Mesenchymal stem cell (in vitro differentiated cells and primary cell): ENCODE data around the gene NT5C3A.
"Not testable (repeated sequence)": the region's sequence is repeated elsewhere in the genome, so short reads cannot be mapped to it uniquely, and the experiment has no call there.

ENCODE experiments used
- DNase-seq: peaks from one replicate; pipeline ENCODE4 v3.0.0-alpha.2; 2013
- H2AFZ ChIP-seq: one replicate; pipeline ENCODE4 v1.6.1; 2013; ENCODE audit warnings: low read depth, mild to moderate bottlenecking, control low read depth, inconsistent platforms, low read length, moderate library complexity
- H2AK5ac ChIP-seq: 2 replicates; pipeline ENCODE4 v1.6.1; 2013; ENCODE audit warnings: low read length, moderate library complexity, mild to moderate bottlenecking, inconsistent platforms; ENCODE audit not compliant: severe bottlenecking
- H2BK120ac ChIP-seq: one replicate; pipeline ENCODE4 v1.6.1; 2013; ENCODE audit warnings: low read depth, mild to moderate bottlenecking, inconsistent platforms, low read length, moderate library complexity
- H2BK12ac ChIP-seq, 2 experiments: one replicate each; pipeline ENCODE4 v1.6.1; 2013; ENCODE audit warnings: inconsistent platforms in 2 of 2, low read length in 2 of 2, mild to moderate bottlenecking in 2 of 2, moderate library complexity in 2 of 2, control low read depth in 1 of 2
- H2BK15ac ChIP-seq: one replicate; pipeline ENCODE4 v1.6.1; 2013; ENCODE audit warnings: mild to moderate bottlenecking, low read depth, inconsistent platforms; ENCODE audit not compliant: poor library complexity, severe bottlenecking
- H2BK5ac ChIP-seq: 2 replicates; pipeline ENCODE4 v1.6.1; 2013; ENCODE audit warnings: low read depth, mild to moderate bottlenecking, low read length, control low read depth, inconsistent platforms; ENCODE audit not compliant: poor library complexity, severe bottlenecking
- H3K14ac ChIP-seq, 2 experiments: one replicate each; pipeline ENCODE4 v1.6.1; 2013; ENCODE audit warnings: inconsistent platforms in 2 of 2, low read length in 2 of 2, control low read depth in 1 of 2, mild to moderate bottlenecking in 1 of 2, moderate library complexity in 1 of 2
- H3K18ac ChIP-seq, 2 experiments: one replicate each; pipeline ENCODE4 v1.6.1; 2013; ENCODE audit warnings: inconsistent platforms in 2 of 2, low read length in 2 of 2, control low read depth in 1 of 2, low read depth in 1 of 2, mild to moderate bottlenecking in 1 of 2
- H3K23ac ChIP-seq, 2 experiments: one replicate each; pipeline ENCODE4 v1.6.1; 2013; ENCODE audit warnings: inconsistent platforms in 2 of 2, low read length in 2 of 2, mild to moderate bottlenecking in 2 of 2, moderate library complexity in 2 of 2, control low read depth in 1 of 2
- H3K27ac ChIP-seq: 2 replicates; pipeline ENCODE4 v1.5.1; 2013; ENCODE audit warnings: mild to moderate bottlenecking, moderate library complexity, low read length, control low read depth, inconsistent platforms; ENCODE audit not compliant: poor library complexity, severe bottlenecking
- H3K27me3 ChIP-seq, 2 experiments: 2 replicates each; pipeline versions ENCODE4 v1.6.1 to v1.7.0; 2013; ENCODE audit warnings: low read length in 2 of 2, mild to moderate bottlenecking in 2 of 2, moderate library complexity in 2 of 2, control low read depth in 1 of 2, inconsistent platforms in 1 of 2; ENCODE audit not compliant: control insufficient read depth in 1 of 2, insufficient read depth in 1 of 2
- H3K36me3 ChIP-seq, 2 experiments: 2 replicates each; pipeline versions ENCODE4 v1.6.1 to v1.7.0; 2013; ENCODE audit warnings: low read length in 2 of 2, control low read depth in 1 of 2, inconsistent platforms in 1 of 2, low read depth in 1 of 2, mild to moderate bottlenecking in 1 of 2; ENCODE audit not compliant: insufficient read depth in 2 of 2, control insufficient read depth in 1 of 2
- H3K4ac ChIP-seq, 2 experiments: one replicate each; pipeline ENCODE4 v1.6.1; 2013; ENCODE audit warnings: inconsistent platforms in 2 of 2, low read length in 2 of 2, mild to moderate bottlenecking in 2 of 2, moderate library complexity in 2 of 2, control low read depth in 1 of 2, low read depth in 1 of 2
- H3K4me1 ChIP-seq: 2 replicates; pipeline ENCODE4 v1.6.1; 2013; ENCODE audit warnings: low read depth, low read length, control low read depth; ENCODE audit not compliant: control insufficient read depth, insufficient read depth
- H3K4me2 ChIP-seq: 2 replicates; pipeline ENCODE4 v1.6.1; 2013; ENCODE audit warnings: low read length, mild to moderate bottlenecking, inconsistent platforms; ENCODE audit not compliant: poor library complexity, severe bottlenecking
- H3K4me3 ChIP-seq, 2 experiments: 2 replicates each; pipeline versions ENCODE4 v1.5.1 to v1.7.0; 2013; ENCODE audit warnings: low read length in 2 of 2, mild to moderate bottlenecking in 2 of 2, control low read depth in 1 of 2, low read depth in 1 of 2; ENCODE audit not compliant: insufficient read depth in 1 of 2
- H3K79me1 ChIP-seq: replicated peaks from 2 replicates; pipeline ENCODE4 v1.6.1; 2013; ENCODE audit warnings: mild to moderate bottlenecking, control low read depth, low read length, inconsistent platforms; ENCODE audit not compliant: poor library complexity, severe bottlenecking
- H3K9ac ChIP-seq: 2 replicates; pipeline ENCODE4 v1.7.0; 2013; ENCODE audit warnings: mild to moderate bottlenecking, low read length, moderate library complexity
- H3K9me3 ChIP-seq: 2 replicates; pipeline ENCODE4 v1.7.0; 2013; ENCODE audit warnings: mild to moderate bottlenecking, low read length; ENCODE audit not compliant: control insufficient read depth
- H4K8ac ChIP-seq: one replicate; pipeline ENCODE4 v1.6.1; 2013; ENCODE audit warnings: inconsistent platforms, mild to moderate bottlenecking, low read length, moderate library complexity
- H4K91ac ChIP-seq: one replicate; pipeline ENCODE4 v1.6.1; 2013; ENCODE audit warnings: mild to moderate bottlenecking, low read length, inconsistent platforms
- WGBS: methylation state at CpG from one replicate; pipeline ENCODE4 v1.1.7; 2013; ENCODE audit warnings: mixed read lengths; 5-methylcytosine and 5-hydroxymethylcytosine counted together

Gene NT5C3A

DNA sequence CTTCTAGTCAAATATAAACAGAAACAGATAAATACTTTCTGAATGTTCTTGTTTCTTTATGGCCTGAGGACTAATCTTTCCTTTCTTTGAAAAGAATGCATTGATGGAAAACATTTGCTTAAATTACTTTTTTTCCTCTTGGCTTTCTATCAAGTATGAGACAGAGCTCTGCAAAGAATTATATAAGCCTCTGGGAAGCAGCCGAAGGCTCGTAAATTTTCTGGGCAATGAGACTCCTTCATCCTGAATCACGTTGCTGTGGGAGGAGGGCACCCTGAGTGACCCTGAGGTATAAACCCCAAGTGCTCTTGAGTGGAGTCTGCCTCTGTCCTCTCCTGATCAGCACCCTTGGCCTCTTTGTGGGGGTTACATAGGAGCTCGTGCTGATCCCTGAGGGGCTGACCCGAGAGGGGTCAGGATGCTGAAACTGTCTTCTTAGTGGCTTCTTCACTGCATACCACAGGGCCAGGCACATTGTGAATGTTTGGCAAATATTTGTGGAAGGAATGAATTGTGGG lies 71.4 kb downstream of the NT5C3A start:
- not testable (repeated sequence) for H3K4me2 ChIP-seq, H2BK5ac ChIP-seq, H4K91ac ChIP-seq, H3K18ac ChIP-seq, H2BK15ac ChIP-seq, H4K8ac ChIP-seq, H3K4me1 ChIP-seq, H3K4me3 ChIP-seq, H3K23ac ChIP-seq, H3K27ac ChIP-seq, H3K27me3 ChIP-seq, H3K9me3 ChIP-seq, H3K14ac ChIP-seq, H3K79me1 ChIP-seq, H2AK5ac ChIP-seq, H2AFZ ChIP-seq, H2BK12ac ChIP-seq, H2BK120ac ChIP-seq, H3K4ac ChIP-seq
- H3K36me3 ChIP-seq, result peaks cover 3 to 18% of the 10 kb centered on the region in 2 experiments
- H3K9ac ChIP-seq, result peak overlapping the region; percentile 57
- WGBS, result no CpG with 5 or more reads among the region's 5 CpGs
- peak; percentile 32 for DNase-seq

GRCh38 chr7:32988148-32988547 lies 74.4 kb downstream of the NT5C3A start:
- H3K9me3 ChIP-seq, H3K79me1 ChIP-seq, H3K23ac ChIP-seq, H3K9ac ChIP-seq, H3K14ac ChIP-seq, H3K4me2 ChIP-seq, H3K4me1 ChIP-seq, H3K27me3 ChIP-seq, H3K18ac ChIP-seq, H2AK5ac ChIP-seq, H3K4me3 ChIP-seq, H2BK120ac ChIP-seq, H2BK5ac ChIP-seq, H2AFZ ChIP-seq, H3K27ac ChIP-seq, H2BK15ac ChIP-seq, H2BK12ac ChIP-seq, H3K4ac ChIP-seq, H4K8ac ChIP-seq, H4K91ac ChIP-seq, DNase-seq: not testable (repeated sequence)
- WGBS, result 92% methylated on average over 4 of the region's 8 CpGs
- peaks cover 3 to 18% of the 10 kb centered on the region in 2 experiments for H3K36me3 ChIP-seq

GRCh38 chr7:32979902-32980301 lies 82.7 kb downstream of the NT5C3A start:
- not testable (repeated sequence) for H4K91ac ChIP-seq, H2BK5ac ChIP-seq, H2AFZ ChIP-seq, H3K14ac ChIP-seq, H3K27ac ChIP-seq, H3K4me3 ChIP-seq, H3K4me1 ChIP-seq, H3K9me3 ChIP-seq, DNase-seq, H3K4ac ChIP-seq, H3K27me3 ChIP-seq, H3K79me1 ChIP-seq, H2AK5ac ChIP-seq, H3K23ac ChIP-seq, H4K8ac ChIP-seq, H3K4me2 ChIP-seq, H2BK12ac ChIP-seq, H2BK15ac ChIP-seq, H2BK120ac ChIP-seq, H3K9ac ChIP-seq, H3K18ac ChIP-seq
- no CpG with 5 or more reads among the region's 2 CpGs for WGBS
- H3K36me3 ChIP-seq, result peaks cover 0 to 31% of the 10 kb centered on the region in 2 experiments

- peak; percentile 15 for DNase-seq
- H3K4ac ChIP-seq, H2BK5ac ChIP-seq, H3K4me2 ChIP-seq, H3K18ac ChIP-seq, H3K79me1 ChIP-seq, H2AFZ ChIP-seq, H4K8ac ChIP-seq, H2BK120ac ChIP-seq, H3K27me3 ChIP-seq, H3K4me1 ChIP-seq, H3K23ac ChIP-seq, H3K27ac ChIP-seq, H3K4me3 ChIP-seq, H2BK15ac ChIP-seq, H3K9ac ChIP-seq, H2AK5ac ChIP-seq, H4K91ac ChIP-seq, H2BK12ac ChIP-seq, H3K9me3 ChIP-seq, H3K14ac ChIP-seq: not testable (repeated sequence)
- WGBS, result 68% methylated on average over 3 of the region's 6 CpGs
- H3K36me3 ChIP-seq, result peaks cover 0 to 33% of the 10 kb centered on the region in 2 experiments
Observed at GRCh38 chr7:32979246-32979645, 83.3 kb downstream of the NT5C3A start.
